ENCODE results near the gene ADAMTSL3.

DNA sequence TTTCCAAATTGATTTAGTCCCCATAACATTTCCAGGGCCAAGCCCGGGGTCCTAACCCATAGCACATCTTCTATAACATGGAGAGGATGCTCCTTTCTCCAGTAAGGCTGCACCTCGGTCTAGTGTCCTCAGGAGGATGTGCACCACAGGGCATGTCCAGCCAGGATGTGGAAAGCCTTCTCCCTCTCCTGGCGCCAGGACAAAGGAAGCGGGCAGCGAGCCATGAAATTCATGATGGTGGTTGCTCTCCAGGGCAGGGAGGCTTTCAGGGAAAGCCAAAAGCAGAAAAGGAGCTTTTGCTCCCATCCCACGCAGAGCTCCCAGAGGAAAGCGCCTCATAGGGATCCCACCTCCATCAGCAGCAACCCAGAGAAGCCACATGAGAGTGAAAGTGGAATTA, 220.0 kb downstream of the ADAMTSL3 start:
- TF ChIP-seq EZH2 (IDR thresholded peaks at IDR 0.05): no peak
- TF ChIP-seq CTCF (IDR thresholded peaks at IDR 0.05): no peak
- no peak for TF ChIP-seq EZH2phosphoT487 (IDR thresholded peaks at IDR 0.05)
